ENCODE measurements around the gene KIF19. TPM values are rescaled to one million over a fixed set of nuclear protein-coding genes. Genes with fewer than 3 reads are reported as not detected.

The KIF19 gene
- total and polyA plus RNA-seq, 8 donors: 0.22 to 13.5 (median 0.64) TPM

- no peak for ATAC-seq
- DNase-seq: no peak
- no peak overlapping the region for H3K27ac ChIP-seq
- H3K4me1 ChIP-seq: no peaks in the 10 kb centered on the region
- WGBS, 2 donors: 55 to 60% methylated on average over 5 of the region's 5 CpGs
- FAIRE-seq: no peak
- no peaks in the 10 kb centered on the region for H3K27me3 ChIP-seq
- H3K36me3 ChIP-seq: no peaks in the 10 kb centered on the region
- H3K9me3 ChIP-seq: no peaks in the 10 kb centered on the region
- TF ChIP-seq, protein P1, sequence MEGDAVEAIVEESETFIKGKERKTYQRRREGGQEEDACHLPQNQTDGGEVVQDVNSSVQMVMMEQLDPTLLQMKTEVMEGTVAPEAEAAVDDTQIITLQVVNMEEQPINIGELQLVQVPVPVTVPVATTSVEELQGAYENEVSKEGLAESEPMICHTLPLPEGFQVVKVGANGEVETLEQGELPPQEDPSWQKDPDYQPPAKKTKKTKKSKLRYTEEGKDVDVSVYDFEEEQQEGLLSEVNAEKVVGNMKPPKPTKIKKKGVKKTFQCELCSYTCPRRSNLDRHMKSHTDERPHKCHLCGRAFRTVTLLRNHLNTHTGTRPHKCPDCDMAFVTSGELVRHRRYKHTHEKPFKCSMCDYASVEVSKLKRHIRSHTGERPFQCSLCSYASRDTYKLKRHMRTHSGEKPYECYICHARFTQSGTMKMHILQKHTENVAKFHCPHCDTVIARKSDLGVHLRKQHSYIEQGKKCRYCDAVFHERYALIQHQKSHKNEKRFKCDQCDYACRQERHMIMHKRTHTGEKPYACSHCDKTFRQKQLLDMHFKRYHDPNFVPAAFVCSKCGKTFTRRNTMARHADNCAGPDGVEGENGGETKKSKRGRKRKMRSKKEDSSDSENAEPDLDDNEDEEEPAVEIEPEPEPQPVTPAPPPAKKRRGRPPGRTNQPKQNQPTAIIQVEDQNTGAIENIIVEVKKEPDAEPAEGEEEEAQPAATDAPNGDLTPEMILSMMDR (IDR thresholded peaks at IDR 0.05): no peak
- no peak overlapping the region for H3K4me3 ChIP-seq
- intact Hi-C loops (cut with DNase I): no loop called here
Measured at GRCh38 chr17:74288785-74289184, 37.2 kb upstream of the KIF19 start.

GRCh38 chr17:74289688-74290087, 36.3 kb upstream of the KIF19 start:
- ATAC-seq: peak in 2 of 4 donors; percentile 29 to 39
- TF ChIP-seq, protein P1 (IDR thresholded peaks at IDR 0.05): no peak
- no peaks in the 10 kb centered on the region for H3K9me3 ChIP-seq
- no peak overlapping the region for H3K27ac ChIP-seq
- H3K27me3 ChIP-seq: no peaks in the 10 kb centered on the region
- no peaks in the 10 kb centered on the region for H3K4me1 ChIP-seq
- DNase-seq: no peak
- intact Hi-C loops (cut with DNase I): loop anchor here in 1 of 3 donors (10.0 kb wide), 1 partner anchor 75 kb away; the partner anchor contains the start of gene TTYH2
- no peaks in the 10 kb centered on the region for H3K36me3 ChIP-seq
- no peak for FAIRE-seq
- 71% methylated on average over 11 of the region's 11 CpGs for WGBS, 2 donors
- H3K4me3 ChIP-seq: no peak overlapping the region

GRCh38 chr17:74290340-74290739, 35.7 kb upstream of the KIF19 start:
- TF ChIP-seq, protein P1 (IDR thresholded peaks at IDR 0.05): no peak
- intact Hi-C loops (cut with DNase I): loop anchor here in 1 of 3 donors (10.0 kb wide), 1 partner anchor 76 kb away; the partner anchor contains the start of gene TTYH2
- H3K27me3 ChIP-seq: no peaks in the 10 kb centered on the region
- H3K9me3 ChIP-seq: no peaks in the 10 kb centered on the region
- H3K4me3 ChIP-seq: no peak overlapping the region
- no peak for DNase-seq
- no peaks in the 10 kb centered on the region for H3K36me3 ChIP-seq
- peak in 1 of 4 donors; percentile 16 for ATAC-seq
- FAIRE-seq: no peak
- H3K27ac ChIP-seq: no peak overlapping the region
- H3K4me1 ChIP-seq: no peaks in the 10 kb centered on the region
- WGBS, 2 donors: 57 to 66% methylated on average over 11 of the region's 11 CpGs

- no peak overlapping the region for H3K27ac ChIP-seq
- no peak for DNase-seq
- no peak overlapping the region for H3K4me3 ChIP-seq
- no peak for FAIRE-seq
- TF ChIP-seq, protein P1 (IDR thresholded peaks at IDR 0.05): no peak
- 88 to 93% methylated on average over 10 of the region's 10 CpGs for WGBS, 2 donors
- H3K4me1 ChIP-seq: no peaks in the 10 kb centered on the region
- no peaks in the 10 kb centered on the region for H3K9me3 ChIP-seq
- intact Hi-C loops (cut with DNase I): loop anchor here in 1 of 3 donors (10.0 kb wide), 1 partner anchor 78 kb away; the partner anchor contains the start of gene TTYH2
- no peak for ATAC-seq
- no peaks in the 10 kb centered on the region for H3K27me3 ChIP-seq
- H3K36me3 ChIP-seq: no peaks in the 10 kb centered on the region
Measured at GRCh38 chr17:74292495-74292894, 33.5 kb upstream of the KIF19 start.

All from pancreas (tissue), 10 donors.